SK-N-SH (cell line): Measurements from ENCODE around the gene OCSTAMP.

Experiments
- ELF1 ChIP-seq: IDR thresholded peaks from 2 replicates; pipeline ENCODE4 v1.4.0; 2012
- EZH2phosphoT487 ChIP-seq: fragments of 200-600 bp; sonication (generic); IDR thresholded peaks from 2 replicates; pipeline ENCODE4 v1.6.1; 2017; ENCODE audit warnings: low read depth, mixed run types, mild to moderate bottlenecking, antibody characterized with exemption, moderate library complexity, borderline replicate concordance
- FOXM1 ChIP-seq: IDR thresholded peaks from 2 replicates; pipeline ENCODE4 v1.4.0; 2012; ENCODE audit warnings: low read depth, mild to moderate bottlenecking
- GABPA ChIP-seq: IDR thresholded peaks from 2 replicates; pipeline ENCODE4 v1.4.0; 2012; ENCODE audit warnings: low read depth, mild to moderate bottlenecking
- JUND ChIP-seq: IDR thresholded peaks from 2 replicates; pipeline ENCODE4 v1.4.0; 2012
- POLR2AphosphoS5 ChIP-seq: IDR thresholded peaks from 2 replicates; pipeline ENCODE4 v1.6.1; 2012; ENCODE audit warnings: low read depth, low read length
- SMC3 ChIP-seq: IDR thresholded peaks from 2 replicates; pipeline ENCODE4 v1.6.1; 2012; ENCODE audit warnings: low read depth, low read length, improper control_type of control experiment
- TF ChIP-seq, protein P1 (sequence below): IDR thresholded peaks from 2 replicates; pipeline ENCODE4; 2012
- TF ChIP-seq, protein P2 (sequence below): IDR thresholded peaks from 2 replicates; pipeline ENCODE4 v1.4.0; 2012; ENCODE audit warnings: low read depth
- TF ChIP-seq, protein P3 (sequence below): fragments of 200-600 bp; sonication (generic); IDR thresholded peaks from 2 replicates; pipeline ENCODE4 v1.6.1; 2017; ENCODE audit warnings: antibody characterized with exemption, mild to moderate bottlenecking, moderate library complexity
- TF ChIP-seq, protein P4 (sequence below): fragments of 150-350 bp; IDR thresholded peaks from 2 replicates; pipeline ENCODE4 v1.6.1; 2016; ENCODE audit warnings: mild to moderate bottlenecking, low read depth, low read length
- TF ChIP-seq, protein P5 (sequence below): IDR thresholded peaks from 2 replicates; pipeline ENCODE4 v1.4.0; 2012; ENCODE audit warnings: low read depth, borderline replicate concordance

DNA sequence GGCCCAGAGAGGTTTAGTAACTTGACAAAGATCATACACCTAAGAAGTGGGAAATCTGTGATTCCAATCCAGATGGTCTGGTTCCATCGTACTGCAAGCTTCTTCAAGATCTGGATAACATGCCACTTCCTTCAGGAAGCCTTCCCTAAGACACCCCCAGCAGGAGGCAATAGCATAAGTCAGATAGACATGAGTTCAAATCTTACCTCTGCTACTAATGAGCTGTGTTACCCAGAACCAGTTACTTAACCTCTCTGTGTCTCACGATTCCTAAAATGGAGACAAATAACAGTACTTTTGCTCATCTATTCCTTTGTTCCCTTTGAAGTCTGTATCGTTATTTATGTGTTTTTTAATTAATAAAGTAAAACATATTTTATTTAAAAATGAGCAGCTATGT is 22.3 kb upstream of the OCSTAMP start:
- TF ChIP-seq, protein P1, sequence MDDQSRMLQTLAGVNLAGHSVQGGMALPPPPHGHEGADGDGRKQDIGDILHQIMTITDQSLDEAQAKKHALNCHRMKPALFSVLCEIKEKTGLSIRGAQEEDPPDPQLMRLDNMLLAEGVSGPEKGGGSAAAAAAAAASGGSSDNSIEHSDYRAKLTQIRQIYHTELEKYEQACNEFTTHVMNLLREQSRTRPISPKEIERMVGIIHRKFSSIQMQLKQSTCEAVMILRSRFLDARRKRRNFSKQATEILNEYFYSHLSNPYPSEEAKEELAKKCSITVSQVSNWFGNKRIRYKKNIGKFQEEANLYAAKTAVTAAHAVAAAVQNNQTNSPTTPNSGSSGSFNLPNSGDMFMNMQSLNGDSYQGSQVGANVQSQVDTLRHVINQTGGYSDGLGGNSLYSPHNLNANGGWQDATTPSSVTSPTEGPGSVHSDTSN, result no peak
- TF ChIP-seq ELF1, result no peak
- TF ChIP-seq, protein P2, sequence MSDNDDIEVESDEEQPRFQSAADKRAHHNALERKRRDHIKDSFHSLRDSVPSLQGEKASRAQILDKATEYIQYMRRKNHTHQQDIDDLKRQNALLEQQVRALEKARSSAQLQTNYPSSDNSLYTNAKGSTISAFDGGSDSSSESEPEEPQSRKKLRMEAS, result no peak
- no peak for TF ChIP-seq EZH2phosphoT487
- TF ChIP-seq, protein P3, sequence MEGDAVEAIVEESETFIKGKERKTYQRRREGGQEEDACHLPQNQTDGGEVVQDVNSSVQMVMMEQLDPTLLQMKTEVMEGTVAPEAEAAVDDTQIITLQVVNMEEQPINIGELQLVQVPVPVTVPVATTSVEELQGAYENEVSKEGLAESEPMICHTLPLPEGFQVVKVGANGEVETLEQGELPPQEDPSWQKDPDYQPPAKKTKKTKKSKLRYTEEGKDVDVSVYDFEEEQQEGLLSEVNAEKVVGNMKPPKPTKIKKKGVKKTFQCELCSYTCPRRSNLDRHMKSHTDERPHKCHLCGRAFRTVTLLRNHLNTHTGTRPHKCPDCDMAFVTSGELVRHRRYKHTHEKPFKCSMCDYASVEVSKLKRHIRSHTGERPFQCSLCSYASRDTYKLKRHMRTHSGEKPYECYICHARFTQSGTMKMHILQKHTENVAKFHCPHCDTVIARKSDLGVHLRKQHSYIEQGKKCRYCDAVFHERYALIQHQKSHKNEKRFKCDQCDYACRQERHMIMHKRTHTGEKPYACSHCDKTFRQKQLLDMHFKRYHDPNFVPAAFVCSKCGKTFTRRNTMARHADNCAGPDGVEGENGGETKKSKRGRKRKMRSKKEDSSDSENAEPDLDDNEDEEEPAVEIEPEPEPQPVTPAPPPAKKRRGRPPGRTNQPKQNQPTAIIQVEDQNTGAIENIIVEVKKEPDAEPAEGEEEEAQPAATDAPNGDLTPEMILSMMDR, result no peak
- TF ChIP-seq JUND, result no peak
- TF ChIP-seq, protein P4, sequence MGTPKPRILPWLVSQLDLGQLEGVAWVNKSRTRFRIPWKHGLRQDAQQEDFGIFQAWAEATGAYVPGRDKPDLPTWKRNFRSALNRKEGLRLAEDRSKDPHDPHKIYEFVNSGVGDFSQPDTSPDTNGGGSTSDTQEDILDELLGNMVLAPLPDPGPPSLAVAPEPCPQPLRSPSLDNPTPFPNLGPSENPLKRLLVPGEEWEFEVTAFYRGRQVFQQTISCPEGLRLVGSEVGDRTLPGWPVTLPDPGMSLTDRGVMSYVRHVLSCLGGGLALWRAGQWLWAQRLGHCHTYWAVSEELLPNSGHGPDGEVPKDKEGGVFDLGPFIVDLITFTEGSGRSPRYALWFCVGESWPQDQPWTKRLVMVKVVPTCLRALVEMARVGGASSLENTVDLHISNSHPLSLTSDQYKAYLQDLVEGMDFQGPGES, result no peak
- no peak for TF ChIP-seq POLR2AphosphoS5
- no peak for TF ChIP-seq GABPA
- TF ChIP-seq SMC3, result no peak
- no peak for TF ChIP-seq FOXM1
- TF ChIP-seq, protein P5, sequence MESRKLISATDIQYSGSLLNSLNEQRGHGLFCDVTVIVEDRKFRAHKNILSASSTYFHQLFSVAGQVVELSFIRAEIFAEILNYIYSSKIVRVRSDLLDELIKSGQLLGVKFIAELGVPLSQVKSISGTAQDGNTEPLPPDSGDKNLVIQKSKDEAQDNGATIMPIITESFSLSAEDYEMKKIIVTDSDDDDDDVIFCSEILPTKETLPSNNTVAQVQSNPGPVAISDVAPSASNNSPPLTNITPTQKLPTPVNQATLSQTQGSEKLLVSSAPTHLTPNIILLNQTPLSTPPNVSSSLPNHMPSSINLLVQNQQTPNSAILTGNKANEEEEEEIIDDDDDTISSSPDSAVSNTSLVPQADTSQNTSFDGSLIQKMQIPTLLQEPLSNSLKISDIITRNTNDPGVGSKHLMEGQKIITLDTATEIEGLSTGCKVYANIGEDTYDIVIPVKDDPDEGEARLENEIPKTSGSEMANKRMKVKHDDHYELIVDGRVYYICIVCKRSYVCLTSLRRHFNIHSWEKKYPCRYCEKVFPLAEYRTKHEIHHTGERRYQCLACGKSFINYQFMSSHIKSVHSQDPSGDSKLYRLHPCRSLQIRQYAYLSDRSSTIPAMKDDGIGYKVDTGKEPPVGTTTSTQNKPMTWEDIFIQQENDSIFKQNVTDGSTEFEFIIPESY, result no peak
